Stimulated activated CD4-positive, alpha-beta T cell treated with anti-CD3 and anti-CD28 coated beads, Interleukin-4, amount 100 ng/mL, for 24 hours (primary cell): Measurements from ENCODE around the gene EMX1.
A peak's percentile ranks its signal among the peaks of the same experiment; 100 is the strongest.
"Not testable (repeated sequence)": the region's sequence is repeated elsewhere in the genome, so short reads cannot be mapped to it uniquely, and the experiment has no call there.

ENCODE experiments used
- DNase-seq: peaks from one replicate; pipeline ENCODE4 v3.0.0-alpha.2; 2020

EMX1 gene

GRCh38 chr2:72901426-72901825 lies 15.9 kb upstream of the EMX1 start:
- DNase-seq: no peak

- DNase-seq: not testable (repeated sequence)
Measured at GRCh38 chr2:72907369-72907768, 9.9 kb upstream of the EMX1 start.

- no peak for DNase-seq
Measured at GRCh38 chr2:72908741-72909140, 8.6 kb upstream of the EMX1 start.

- DNase-seq: no peak
Measured at GRCh38 chr2:72911256-72911655, 6.1 kb upstream of the EMX1 start.

GRCh38 chr2:72913486-72914205 lies 3.7 kb upstream of the EMX1 start:
- no peak for DNase-seq

- no peak for DNase-seq
Measured at GRCh38 chr2:72914206-72914559, 3.1 kb upstream of the EMX1 start.

GRCh38 chr2:72914589-72915319 lies 2.6 kb upstream of the EMX1 start:
- DNase-seq: no peak

- no peak for DNase-seq
Measured at GRCh38 chr2:72915320-72915906, 1.9 kb upstream of the EMX1 start.

- DNase-seq: peak; percentile 42
Measured at GRCh38 chr2:72915907-72916742, 1.2 kb upstream of the EMX1 start.

GRCh38 chr2:72916743-72917137 lies 579 bp upstream of the EMX1 start:
- no peak for DNase-seq

- DNase-seq: no peak
Measured at GRCh38 chr2:72917877-72918553, 696 bp downstream of the EMX1 start.

GRCh38 chr2:72919414-72920317 lies 2.3 kb downstream of the EMX1 start:
- DNase-seq: no peak

GRCh38 chr2:72920318-72921087 lies 3.2 kb downstream of the EMX1 start:
- DNase-seq: peak; percentile 32

- DNase-seq: no peak
Measured at GRCh38 chr2:72921088-72921851, 4.0 kb downstream of the EMX1 start.

GRCh38 chr2:72921853-72922252 lies 4.5 kb downstream of the EMX1 start:
- DNase-seq: no peak

- DNase-seq: no peak
Measured at GRCh38 chr2:72923833-72924352, 6.6 kb downstream of the EMX1 start.

GRCh38 chr2:72924353-72925240 lies 7.3 kb downstream of the EMX1 start:
- DNase-seq: no peak

GRCh38 chr2:72925328-72925943 lies 8.1 kb downstream of the EMX1 start:
- DNase-seq: no peak
